T-helper 2 cell treated with Interferon-gamma antibody and Interleukin-4, amounts not matched to agents 100 ng/mL and 5 ng/mL, for 36 hours (primary cell): ENCODE results near the gene SYCE3. TPM values are rescaled to one million over a fixed set of nuclear protein-coding genes. Genes with fewer than 3 reads are reported as not detected.

ENCODE experiments used
- intact Hi-C: fragments of 100-400 bp; cut with micrococcal nuclease; formaldehyde crosslinking; loops from one replicate; pipeline ENCODE4 v1.15.1; 2023
- total RNA-seq: library from RNA; stranded (reverse); gene quantifications from 2 replicates; pipeline ENCODE4 v1.2.3, GENCODE V29; 2022

SYCE3 gene
- total RNA-seq, 1 donor from 2014 or later: not detected

- intact Hi-C loops: no loop called here
These were observed 14.9 kb upstream of the SYCE3 start for GRCh38 chr22:50577697-50577986.

- intact Hi-C loops: no loop called here
These were observed 14.3 kb upstream of the SYCE3 start for GRCh38 chr22:50576806-50577696.

GRCh38 chr22:50576070-50576469 lies 13.4 kb upstream of the SYCE3 start:
- intact Hi-C loops: no loop called here

GRCh38 chr22:50575426-50575941 lies 12.8 kb upstream of the SYCE3 start:
- intact Hi-C loops: no loop called here

- intact Hi-C loops: no loop called here
These were observed 11.7 kb upstream of the SYCE3 start for GRCh38 chr22:50574383-50574755.

GRCh38 chr22:50573491-50574382 lies 11.0 kb upstream of the SYCE3 start:
- intact Hi-C loops: no loop called here

- intact Hi-C loops: no loop called here
These were observed 10.2 kb upstream of the SYCE3 start for GRCh38 chr22:50572965-50573364.

- intact Hi-C loops: no loop called here
These were observed 8.8 kb upstream of the SYCE3 start for GRCh38 chr22:50571264-50572175.

GRCh38 chr22:50570861-50571260 lies 8.1 kb upstream of the SYCE3 start:
- intact Hi-C loops: no loop called here

- intact Hi-C loops: no loop called here
These were observed 7.3 kb upstream of the SYCE3 start for GRCh38 chr22:50569896-50570535.

- intact Hi-C loops: no loop called here
These were observed 6.3 kb upstream of the SYCE3 start for GRCh38 chr22:50569041-50569459.

- intact Hi-C loops: no loop called here
These were observed 5.9 kb upstream of the SYCE3 start for GRCh38 chr22:50568626-50569025.

GRCh38 chr22:50567721-50568252 lies 5.1 kb upstream of the SYCE3 start:
- intact Hi-C loops: no loop called here

- intact Hi-C loops: loop anchor here (5.0 kb wide), 1 partner anchor 58 kb away; no protein-coding TSS in a partner anchor
These were observed 1.6 kb upstream of the SYCE3 start for GRCh38 chr22:50564289-50564688.

- intact Hi-C loops: loop anchor here (1.0 to 5.0 kb wide), 3 partner anchors 19 to 59 kb away; partner anchors contain the start of genes CHKB and KLHDC7B
These were observed 868 bp upstream of the SYCE3 start for GRCh38 chr22:50563413-50564160.

- intact Hi-C loops: loop anchor here (1.0 to 5.0 kb wide), 4 partner anchors 17 to 61 kb away; partner anchors contain the start of genes KLHDC7B and NCAPH2
These were observed 1.0 kb downstream of the SYCE3 start for GRCh38 chr22:50561401-50562358.

- intact Hi-C loops: loop anchor here (5.0 kb wide), 1 partner anchor 62 kb away; no protein-coding TSS in a partner anchor
These were observed 2.7 kb downstream of the SYCE3 start for GRCh38 chr22:50560034-50560433.

GRCh38 chr22:50556703-50557102 lies 6.0 kb downstream of the SYCE3 start:
- intact Hi-C loops: no loop called here
